Tongue (tissue), 2 donors: Measurements from ENCODE around the gene MYBPC1. TPM values are rescaled to one million over a fixed set of nuclear protein-coding genes. Genes with fewer than 3 reads are reported as not detected.
A peak's percentile ranks its signal among the peaks of the same experiment; 100 is the strongest.

ENCODE experiments used
- DNase-seq: peaks from one replicate; pipeline ENCODE4 v3.0.0-alpha.2; 2015
- total RNA-seq: library from RNA; depleted of rRNA; stranded (reverse); fragments of >200 nt; gene quantifications from one replicate; pipeline ENCODE4 v1.2.3, GENCODE V29; 2014

The MYBPC1 gene
- total RNA-seq, 1 donor from 2014 or later, result 2,862 TPM

GRCh38 chr12:101695706-101696105, 100.9 kb downstream of the MYBPC1 start:
- DNase-seq, result no peak

DNA sequence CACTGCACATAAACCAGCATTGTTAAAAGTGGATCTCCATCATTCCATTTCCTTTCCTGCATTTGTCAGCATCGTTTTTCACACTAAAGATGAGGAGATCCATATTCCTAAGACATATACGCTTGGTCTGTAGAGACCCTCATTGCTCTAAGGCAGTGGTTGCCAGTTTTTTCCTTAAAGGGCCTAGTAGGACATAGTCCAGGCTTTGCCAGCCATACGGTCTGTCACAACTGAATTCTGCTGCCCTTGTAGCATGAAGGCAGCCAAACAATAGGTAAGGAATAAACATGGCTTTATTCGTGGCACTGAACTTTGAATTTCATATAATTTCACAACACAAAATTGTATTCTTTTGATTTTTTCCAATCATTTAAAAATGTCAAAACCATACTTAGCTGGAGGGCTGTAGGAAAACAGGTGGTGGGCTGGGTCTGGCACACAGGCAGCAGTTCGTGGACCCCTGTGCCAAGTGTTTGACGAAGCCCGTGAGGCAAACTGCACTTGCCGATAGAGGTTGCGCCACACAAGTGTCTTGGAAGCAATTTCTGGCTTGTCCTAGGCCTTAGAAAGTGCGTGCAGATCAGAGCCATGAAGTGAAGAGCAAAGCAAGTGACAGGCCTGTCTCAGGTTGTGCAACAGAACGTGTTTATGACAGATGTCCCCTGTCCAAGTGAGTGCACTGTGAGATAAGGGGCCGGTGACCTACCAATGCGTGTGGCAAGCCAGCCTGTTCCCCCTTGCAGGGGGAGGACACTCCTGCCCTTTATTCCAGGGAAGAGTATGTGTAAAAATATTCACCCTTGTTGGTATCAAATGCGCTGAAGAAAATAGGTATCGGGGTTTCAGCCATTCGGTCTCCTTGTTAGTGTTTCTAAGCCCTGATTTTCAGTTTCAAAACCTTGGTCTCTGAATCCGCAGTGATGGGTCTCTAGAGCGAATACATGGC, 101.8 kb downstream of the MYBPC1 start:
- DNase-seq, result peak; percentile 71

DNA sequence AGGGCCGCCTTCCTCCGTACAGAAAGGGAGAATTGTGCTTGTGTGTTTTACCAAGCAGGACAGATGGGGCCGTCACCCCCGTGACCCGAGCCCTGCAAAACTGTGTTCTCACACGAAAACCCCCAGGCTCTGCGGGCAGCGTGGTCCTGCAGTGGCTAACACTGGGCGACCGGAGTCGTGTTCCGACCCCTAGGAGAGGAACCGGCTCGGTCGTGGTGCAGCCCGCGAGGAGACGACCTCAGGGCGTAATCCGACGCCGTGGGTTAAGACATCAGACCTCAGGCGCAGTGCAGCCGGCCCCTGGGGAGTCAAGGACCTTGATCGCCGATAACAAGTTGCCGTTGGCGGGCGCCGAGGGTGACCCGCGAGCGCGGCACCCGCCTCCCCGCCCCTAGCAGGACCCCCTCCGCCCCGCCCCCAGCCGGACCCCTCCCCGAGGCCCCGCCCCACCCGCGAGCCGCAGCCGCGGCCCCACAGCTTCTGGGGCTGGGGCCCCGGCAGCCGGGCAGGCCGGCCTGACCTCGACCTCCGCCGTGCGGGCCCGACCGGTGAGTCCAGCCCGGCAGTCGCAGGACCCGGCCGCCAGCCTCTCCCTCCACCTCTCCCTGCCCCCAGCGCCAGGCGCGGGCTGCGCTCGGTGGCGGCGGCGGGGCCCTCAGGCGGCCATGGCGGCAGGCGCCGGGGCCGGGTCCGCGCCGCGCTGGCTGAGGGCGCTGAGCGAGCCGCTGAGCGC, 102.6 kb downstream of the MYBPC1 start, which contains the start of gene CHPT1:
Gene CHPT1, plus strand, starts transcription at position 444 of the 733 bp plus-strand sequence. Its CDS starts 222 bp downstream, at position 666.
- DNase-seq, result peak; percentile 80

GRCh38 chr12:101697930-101698799, 103.4 kb downstream of the MYBPC1 start:
- peak; percentile 32 for DNase-seq

DNA sequence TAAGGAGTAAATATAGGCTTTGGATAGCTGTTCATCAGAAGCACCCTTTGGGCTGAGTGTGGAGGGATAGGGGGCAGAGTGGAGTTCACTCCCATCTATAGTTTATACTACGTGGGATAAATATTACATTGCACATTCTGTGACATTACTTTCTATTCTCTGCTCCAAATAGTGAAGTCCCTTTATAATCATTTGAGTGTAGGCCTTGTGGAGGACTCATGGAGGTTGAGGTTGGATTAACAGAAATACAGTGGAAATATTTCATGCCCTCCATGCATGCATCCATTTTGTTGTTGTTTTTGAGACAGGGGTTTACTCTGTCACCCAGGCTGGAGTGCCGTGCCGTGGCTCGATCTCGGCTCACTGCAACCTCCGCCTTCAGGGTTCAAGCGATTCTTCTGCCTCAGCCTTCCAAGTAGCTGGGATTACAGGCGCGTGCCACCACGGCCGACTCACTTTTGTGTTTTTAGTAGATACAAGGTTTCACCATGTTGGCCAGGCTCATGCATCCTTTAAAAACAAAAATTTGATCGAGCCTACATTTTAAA, 104.1 kb downstream of the MYBPC1 start:
- DNase-seq, result peak; percentile 47

DNA sequence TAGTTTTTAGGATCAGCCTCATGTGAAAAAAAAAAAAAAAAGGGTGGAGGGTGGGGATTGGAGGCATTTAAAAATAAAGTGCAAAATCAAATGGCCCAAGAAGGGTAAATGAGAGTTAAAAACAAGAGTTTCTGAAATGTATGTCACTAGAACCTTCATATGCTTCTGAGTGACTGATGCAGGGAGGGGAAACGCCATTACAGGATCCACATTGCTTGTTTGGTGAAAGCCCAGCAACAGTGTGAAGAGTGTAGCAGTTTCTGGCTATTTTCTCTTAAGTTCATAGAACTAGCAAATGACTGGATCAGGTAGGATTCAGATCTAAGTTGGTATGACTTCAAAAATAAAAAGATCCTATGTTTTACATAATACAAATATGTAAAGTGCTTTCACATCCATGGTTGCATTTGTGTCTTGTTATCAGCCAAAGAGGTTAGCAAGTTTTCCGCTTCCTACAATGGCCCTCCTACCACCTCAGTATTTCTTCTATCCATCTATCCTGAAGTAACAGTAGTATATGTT, 105.6 kb downstream of the MYBPC1 start:
- no peak for DNase-seq

DNA sequence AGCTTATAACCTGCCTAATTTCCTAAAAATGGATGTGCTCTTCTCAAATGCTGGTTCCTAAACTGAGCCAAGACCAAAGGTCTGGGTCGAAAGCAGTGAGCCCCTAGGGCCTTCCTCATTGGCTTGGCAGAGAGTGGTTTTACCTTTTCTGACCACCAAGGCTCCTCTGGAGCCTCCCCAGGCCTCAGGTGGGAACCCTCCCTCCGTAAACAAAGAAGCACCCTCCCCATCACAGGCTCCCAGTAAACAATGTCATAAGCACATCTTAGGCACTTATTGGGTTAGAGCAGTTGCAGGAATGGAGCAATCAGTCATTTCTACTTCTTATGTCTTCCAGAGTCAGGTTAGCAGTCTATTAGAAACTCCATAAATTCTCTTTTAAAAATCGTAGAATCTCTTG, 108.7 kb downstream of the MYBPC1 start:
- DNase-seq, result no peak

- no peak for DNase-seq
These were observed 111.6 kb downstream of the MYBPC1 start for GRCh38 chr12:101706403-101706802.

DNA sequence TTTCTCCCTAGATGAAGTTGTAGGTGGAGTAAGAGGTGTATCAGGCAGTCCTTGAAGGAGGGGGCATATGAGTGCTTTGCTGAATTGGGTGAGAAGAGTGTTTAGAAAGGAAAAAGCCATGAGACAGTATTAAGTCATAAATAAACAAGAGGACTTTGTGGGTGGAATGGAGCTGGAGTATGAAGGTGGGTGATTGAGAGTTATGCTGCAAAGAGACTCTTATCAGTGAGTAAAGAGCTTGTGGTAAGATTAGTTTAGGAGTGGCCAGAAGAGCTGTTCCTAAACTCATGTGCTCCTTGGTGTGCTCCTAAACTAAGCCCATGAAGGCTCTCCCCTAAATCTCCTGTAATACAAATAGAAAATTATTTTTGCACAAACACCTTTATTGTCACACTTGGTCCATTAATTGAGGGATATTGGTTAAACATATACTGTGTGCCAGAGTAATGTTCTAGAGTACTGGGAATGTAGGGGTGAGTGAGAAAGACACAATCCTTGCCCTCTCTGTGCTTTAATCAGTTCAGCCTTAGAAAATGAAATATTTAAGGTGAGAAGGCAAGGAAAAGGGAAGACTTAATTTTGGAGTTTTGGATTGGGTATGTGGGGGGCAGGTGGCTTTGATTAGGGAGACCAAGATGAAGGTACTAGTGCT, 112.5 kb downstream of the MYBPC1 start:
- DNase-seq, result no peak

GRCh38 chr12:101710288-101710687, 115.5 kb downstream of the MYBPC1 start:
- no peak for DNase-seq

GRCh38 chr12:101713059-101713682, 118.4 kb downstream of the MYBPC1 start:
- DNase-seq, result no peak

GRCh38 chr12:101713930-101714329, 119.2 kb downstream of the MYBPC1 start:
- DNase-seq, result no peak

- DNase-seq, result no peak
These were observed 120.2 kb downstream of the MYBPC1 start for GRCh38 chr12:101714877-101715444.

DNA sequence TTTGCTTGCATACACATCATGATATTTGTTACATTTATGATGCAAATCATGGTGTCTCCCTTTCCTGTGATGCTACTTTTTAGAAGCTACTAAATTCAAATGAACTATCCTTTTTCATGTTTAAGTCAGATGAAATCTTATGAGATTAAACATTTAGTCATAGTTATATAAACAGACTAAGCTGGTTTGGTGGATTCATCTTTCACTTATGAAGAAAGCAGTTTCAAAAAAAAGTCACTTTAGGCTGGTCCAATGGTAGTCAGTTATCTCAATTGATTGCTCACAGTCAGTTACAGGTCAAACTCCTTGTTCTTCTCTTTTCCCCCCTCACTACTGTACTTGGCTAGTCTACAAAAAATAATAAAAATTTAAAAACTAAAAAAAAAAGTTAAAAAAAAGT, 124.8 kb downstream of the MYBPC1 start:
- no peak for DNase-seq

DNA sequence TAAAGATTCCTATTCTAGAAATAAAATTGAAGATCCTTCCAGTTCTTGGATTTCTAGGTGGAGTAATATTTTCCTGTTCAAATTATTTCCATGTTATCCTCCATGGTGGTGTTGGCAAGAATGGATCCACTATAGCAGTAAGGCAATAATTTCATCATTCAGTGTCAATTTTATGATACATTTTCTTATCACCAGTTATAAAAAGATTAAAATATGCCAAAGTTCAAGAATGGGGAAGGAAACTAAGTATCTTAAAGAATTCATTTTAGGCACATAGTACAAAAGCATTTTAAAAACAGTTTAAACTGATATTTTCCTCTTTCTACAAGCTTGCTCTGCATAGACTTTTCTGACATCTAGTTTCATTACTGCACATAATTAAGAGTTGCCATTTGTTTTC, 125.3 kb downstream of the MYBPC1 start:
- DNase-seq, result no peak

DNA sequence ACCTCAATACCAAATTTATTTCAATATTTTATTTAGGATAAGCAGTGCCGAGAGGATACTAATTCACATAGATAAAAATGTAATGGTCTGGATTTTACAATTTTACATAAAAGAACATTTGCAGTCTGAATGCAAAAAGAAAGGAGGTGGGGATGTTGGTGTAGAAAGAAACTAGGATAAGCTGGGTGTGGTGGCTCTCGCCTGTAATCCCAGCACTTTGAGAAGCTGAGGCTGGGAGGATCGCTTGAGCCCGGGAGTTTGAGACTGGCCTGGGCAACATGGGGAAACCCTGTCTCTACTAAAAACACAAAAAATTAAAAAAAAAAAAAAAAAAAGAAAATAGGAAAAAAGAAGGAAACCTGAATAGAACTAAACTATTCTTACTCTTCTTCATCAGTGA, 127.6 kb downstream of the MYBPC1 start:
- DNase-seq, result no peak

DNA sequence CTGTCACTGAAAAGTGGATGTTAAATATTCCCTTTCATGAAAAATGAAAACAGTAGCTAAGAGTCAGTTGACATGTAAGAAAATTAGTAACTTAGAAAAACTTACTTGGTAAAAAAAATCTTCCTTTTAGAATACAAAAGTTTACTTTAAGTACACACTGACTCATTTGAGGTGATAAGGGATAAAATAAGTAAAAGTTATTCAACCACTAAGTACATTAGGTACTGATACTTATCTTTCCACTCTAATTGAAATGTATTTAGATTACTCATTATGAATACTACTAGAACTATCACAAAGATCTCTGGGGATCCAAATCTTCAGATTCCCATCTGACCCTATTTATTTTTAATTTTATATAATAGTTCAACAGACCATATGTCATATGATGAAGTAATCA, 132.3 kb downstream of the MYBPC1 start:
- no peak for DNase-seq

DNA sequence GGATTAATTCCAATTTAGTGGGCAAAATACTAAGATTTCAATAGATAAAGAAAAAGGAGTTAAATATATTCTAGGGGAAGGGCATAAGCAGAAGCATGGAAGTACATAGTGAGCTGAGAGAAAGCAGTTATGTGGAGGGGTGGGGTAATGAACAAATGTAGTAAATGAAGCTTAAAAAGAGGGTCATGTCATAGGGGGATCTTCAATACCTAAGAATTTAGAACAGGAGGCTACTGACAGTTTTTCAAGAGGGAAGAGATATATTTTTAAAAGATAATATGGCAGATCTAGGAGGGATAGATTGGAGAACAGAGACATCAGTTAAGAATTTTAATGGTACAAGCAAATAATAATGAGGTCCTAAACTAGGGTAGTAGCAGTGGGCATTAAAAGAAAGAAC, 135.1 kb downstream of the MYBPC1 start:
- DNase-seq, result no peak

- DNase-seq, result no peak
These were observed 137.5 kb downstream of the MYBPC1 start for GRCh38 chr12:101732318-101732717.

GRCh38 chr12:101733166-101733565, 138.4 kb downstream of the MYBPC1 start:
- no peak for DNase-seq
